Heart right ventricle (tissue), 16 donors: Measurements from ENCODE around the gene ARMH3. TPM values are rescaled to one million over a fixed set of nuclear protein-coding genes. Genes with fewer than 3 reads are reported as not detected.

ENCODE experiments used
- ATAC-seq, 8 donors: fragments of 200-7000 bp; cut with Tn5 transposase; one replicate each; pipeline ENCODE4 v1.9.1; 2020; ENCODE audit warnings: mild to moderate bottlenecking in 8 of 8, moderate library complexity in 8 of 8, moderate number of reproducible peaks in 1 of 8
- DNase-seq, 2 donors: peaks; one replicate each; pipeline ENCODE4 v3.0.0-alpha.2; 2020
- H3K27ac ChIP-seq, 10 donors: fragments of 200-600 bp; sonication (generic) in 2 of 10; one replicate each; pipeline versions ENCODE4 v1.5.0 to v1.8.0; 2020 to 2022; ENCODE audit warnings: mild to moderate bottlenecking in 3 of 10
- H3K27me3 ChIP-seq, 7 donors: fragments of 200-600 bp; one replicate each; pipeline ENCODE4 v1.8.0; 2021 to 2022; ENCODE audit warnings: mild to moderate bottlenecking in 2 of 7
- H3K36me3 ChIP-seq, 9 donors: fragments of 200-600 bp; sonication (generic) in 1 of 9; one replicate each; pipeline versions ENCODE4 v1.5.0 to v1.8.0; 2020 to 2022; ENCODE audit warnings: mild to moderate bottlenecking in 2 of 9
- H3K4me1 ChIP-seq, 9 donors: fragments of 200-600 bp; sonication (generic) in 1 of 9; one replicate each; pipeline versions ENCODE4 v1.5.0 to v1.8.0; 2020 to 2022; ENCODE audit warnings: mild to moderate bottlenecking in 4 of 9
- H3K4me3 ChIP-seq, 10 donors: fragments of 200-600 bp; sonication (generic) in 2 of 10; one replicate each; pipeline versions ENCODE4 v1.5.0 to v1.8.0; 2020 to 2022; ENCODE audit warnings: mild to moderate bottlenecking in 7 of 10, moderate library complexity in 2 of 10
- H3K9me3 ChIP-seq, 11 donors: fragments of 200-600 bp in 10 of 11; sonication (generic) in 2 of 11; one replicate each; pipeline versions ENCODE4 v1.5.0 to v1.8.0; 2013 to 2022; ENCODE audit warnings: mild to moderate bottlenecking in 2 of 11, control low read depth in 1 of 11, moderate library complexity in 1 of 11
- WGBS, 2 donors: extraction: QIAGEN DNeasy Blood & Tissue Kit; methylation state at CpG; one replicate each; pipeline ENCODE4 v1.1.7; 2013; ENCODE audit warnings: inconsistent platforms in 1 of 2; 5-methylcytosine and 5-hydroxymethylcytosine counted together
- intact Hi-C, 10 donors: fragments of 100-400 bp; cut with DNase I; formaldehyde crosslinking; loops; one replicate each; pipeline versions ENCODE4 v1.11.1 to v1.14.2; 2022
- polyA plus RNA-seq, 2 donors: library from polyadenylated mRNA; stranded (reverse); fragments of 200-250 nt; gene quantifications; one replicate each; pipeline ENCODE4 v1.2.3, GENCODE V29; 2013
- total RNA-seq, 10 donors: library from RNA; stranded (reverse); fragmentation: NEBNext Ultra II Directional in 3 of 10; extraction: Animal tissue kit (Norgen Biotek cat#: 25700) in 3 of 10; gene quantifications; one replicate each; pipeline versions ENCODE4 v1.2.1 to v1.2.4, GENCODE V29; 2021 to 2023
- TF ChIP-seq, protein P1 (sequence below), 9 donors: fragments of 200-600 bp; sonication (generic) in 2 of 9; IDR thresholded peaks; one replicate each; pipeline versions ENCODE4 v1.5.0 to v1.8.0; 2021 to 2022; ENCODE audit warnings: antibody characterized with exemption in 9 of 9, mild to moderate bottlenecking in 5 of 9, moderate library complexity in 1 of 9
- donor health status: Arrhythmogenic right ventricular cardiomyopathy.
- donor health status: ischemic (EF 13 %, LVEDD 7.1; RV severe dilation, severe dysfunction).
- donor health status: healthy with polysubstance abuse.
- donor health status: DM: no; HTN: yes; CAD: no.
- donor health status: DM: no; HTN: no; CAD: no.
- donor health status: ischemic (EF 25% LVEDD 6.9; RV normal size, moderate dysfunction).
- donor health status: ischemic (EF 25% LVEDD 5.7; RV mildly dilated, moderate dysfunction).
- donor health status: healthy.
- donor health status: DM: yes; HTN: yes; CAD: no.
- donor health status: Ischemic cardiomyopathy.
- donor health status: ischemic (EF 35%, LVEDD 5.7; RV mildly dilated, moderate dysfunction).
- donor health status: nonischemic (EF 11% LVEDD 7.7; RV severe dilation, severe dysfunction).
- donor health status: DM: yes; HTN: yes; CAD: no.
- donor health status: PGD.
- donor health status: ischemic (EF 29% LVEDD 5.4; RV normal size, mild dysfunction).
- donor health status: nonischemic (EF 23%, LVEDD 6.1; RV moderate dilation, normal function).

ARMH3 gene
- total and polyA plus RNA-seq, 12 donors = 24.1 to 96.8 (median 54.1) TPM

DNA sequence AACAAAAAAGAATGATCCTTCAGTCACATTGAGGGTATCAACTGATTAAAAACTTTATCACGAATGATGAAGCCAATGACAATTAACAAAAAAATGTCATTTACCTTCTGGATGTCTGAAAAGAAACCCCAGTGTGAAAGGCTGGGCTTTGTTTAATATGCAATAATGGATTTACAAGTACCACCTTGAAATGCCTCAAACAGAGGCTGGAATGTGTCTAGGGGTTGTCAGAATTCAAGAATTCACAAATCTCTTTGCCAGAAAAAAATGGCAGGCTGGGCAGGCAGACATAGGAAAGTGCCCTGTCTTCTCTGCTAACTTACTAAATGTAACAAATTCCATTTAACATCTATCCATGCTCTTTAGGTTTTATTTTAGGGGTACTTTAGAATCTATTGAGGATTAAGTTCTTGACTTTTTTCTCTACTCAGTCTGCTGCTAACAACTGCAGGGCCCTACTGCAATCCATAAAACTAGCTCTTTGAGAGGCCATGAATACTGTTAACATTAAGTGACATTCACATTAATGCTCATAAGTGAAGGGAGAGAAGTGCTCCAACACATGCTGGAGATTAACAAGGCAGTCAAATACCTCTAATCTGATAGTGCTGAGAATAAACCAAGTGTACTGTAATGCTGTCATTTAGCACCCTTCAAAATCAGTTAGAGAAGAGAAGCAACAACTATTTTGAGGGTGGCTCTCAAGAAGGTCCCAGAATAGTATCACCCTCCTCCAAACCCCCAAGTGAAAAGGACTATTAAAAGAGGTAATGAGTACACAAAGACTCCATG is 169.3 kb downstream of the ARMH3 start:
- 50 to 72% methylated on average over 1 of the region's 1 CpG for WGBS, 2 donors
- peak in 7 of 8 donors; percentile 34 to 81 (median 58) for ATAC-seq
- Histone ChIP-seq H3K36me3 (peaks cover 0 to 34% (median 0%) of the 10 kb centered on the region in 9 donors), H3K4me3 (no peak overlapping the region), H3K9me3 (no peaks in the 10 kb centered on the region), H3K27me3 (no peaks in the 10 kb centered on the region), H3K4me1 (peaks cover 0 to 54% (median 16%) of the 10 kb centered on the region in 9 donors), H3K27ac (peak overlapping the region in 8 of 10 donors; percentile 18 to 69 (median 47))
- TF ChIP-seq, protein P1, sequence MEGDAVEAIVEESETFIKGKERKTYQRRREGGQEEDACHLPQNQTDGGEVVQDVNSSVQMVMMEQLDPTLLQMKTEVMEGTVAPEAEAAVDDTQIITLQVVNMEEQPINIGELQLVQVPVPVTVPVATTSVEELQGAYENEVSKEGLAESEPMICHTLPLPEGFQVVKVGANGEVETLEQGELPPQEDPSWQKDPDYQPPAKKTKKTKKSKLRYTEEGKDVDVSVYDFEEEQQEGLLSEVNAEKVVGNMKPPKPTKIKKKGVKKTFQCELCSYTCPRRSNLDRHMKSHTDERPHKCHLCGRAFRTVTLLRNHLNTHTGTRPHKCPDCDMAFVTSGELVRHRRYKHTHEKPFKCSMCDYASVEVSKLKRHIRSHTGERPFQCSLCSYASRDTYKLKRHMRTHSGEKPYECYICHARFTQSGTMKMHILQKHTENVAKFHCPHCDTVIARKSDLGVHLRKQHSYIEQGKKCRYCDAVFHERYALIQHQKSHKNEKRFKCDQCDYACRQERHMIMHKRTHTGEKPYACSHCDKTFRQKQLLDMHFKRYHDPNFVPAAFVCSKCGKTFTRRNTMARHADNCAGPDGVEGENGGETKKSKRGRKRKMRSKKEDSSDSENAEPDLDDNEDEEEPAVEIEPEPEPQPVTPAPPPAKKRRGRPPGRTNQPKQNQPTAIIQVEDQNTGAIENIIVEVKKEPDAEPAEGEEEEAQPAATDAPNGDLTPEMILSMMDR (IDR thresholded peaks at IDR 0.05) = no peak
- intact Hi-C loops = loop anchor here in 8 of 10 donors (2.0 to 10.0 kb wide), 5 partner anchors 28 to 188 kb away; partner anchors contain the start of gene KCNIP2 (in 6 of the 8)
- DNase-seq = no peak

DNA sequence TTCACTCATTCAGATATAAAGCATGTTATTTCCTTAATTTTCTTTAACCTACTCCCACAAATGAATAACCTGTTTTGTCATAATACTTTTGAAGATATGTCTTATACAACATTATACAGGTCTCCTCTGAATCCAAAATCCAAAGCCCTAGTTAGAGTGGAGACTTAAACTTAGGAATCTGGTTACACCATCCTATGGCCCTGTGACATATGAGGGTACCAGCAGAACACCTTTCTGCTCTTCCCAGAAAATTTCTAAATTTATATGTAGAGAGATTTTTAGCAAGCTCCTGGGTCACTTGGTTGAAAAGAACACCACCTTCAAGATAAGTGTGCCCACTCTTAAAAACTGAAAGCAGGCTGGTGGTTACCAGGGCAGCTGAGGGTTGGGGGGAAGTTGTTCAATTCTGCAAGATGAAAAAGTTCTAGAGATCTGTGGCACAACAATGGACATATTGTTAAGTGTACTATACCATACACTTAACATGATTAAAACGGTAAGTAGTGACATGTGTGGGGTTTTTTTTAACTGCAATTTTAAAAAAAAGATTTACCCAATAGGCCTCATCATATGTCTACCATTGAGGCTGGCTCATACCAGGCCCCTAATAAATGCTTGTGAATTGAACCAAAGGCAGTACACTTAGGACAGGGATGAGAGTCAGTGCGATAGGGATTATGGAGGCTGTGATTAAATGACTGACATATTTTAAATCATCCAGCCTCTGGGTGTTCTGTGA is 174.8 kb downstream of the ARMH3 start:
- H3K27ac ChIP-seq = no peak overlapping the region
- WGBS, 2 donors = 86 to 93% methylated on average over 2 of the region's 2 CpGs
- intact Hi-C loops = loop anchor here in 2 of 10 donors (10.0 kb wide), 2 partner anchors 134 to 194 kb away; no protein-coding TSS in a partner anchor
- H3K4me3 ChIP-seq = no peak overlapping the region
- H3K36me3 ChIP-seq = peaks cover 0 to 27% (median 0%) of the 10 kb centered on the region in 9 donors
- DNase-seq (no peak), ATAC-seq (no peak)
- H3K27me3 ChIP-seq = no peaks in the 10 kb centered on the region
- TF ChIP-seq, protein P1 (IDR thresholded peaks at IDR 0.05) = no peak
- no peaks in the 10 kb centered on the region for H3K9me3 ChIP-seq
- peaks cover 2 to 42% (median 13%) of the 10 kb centered on the region in 9 donors for H3K4me1 ChIP-seq

DNA sequence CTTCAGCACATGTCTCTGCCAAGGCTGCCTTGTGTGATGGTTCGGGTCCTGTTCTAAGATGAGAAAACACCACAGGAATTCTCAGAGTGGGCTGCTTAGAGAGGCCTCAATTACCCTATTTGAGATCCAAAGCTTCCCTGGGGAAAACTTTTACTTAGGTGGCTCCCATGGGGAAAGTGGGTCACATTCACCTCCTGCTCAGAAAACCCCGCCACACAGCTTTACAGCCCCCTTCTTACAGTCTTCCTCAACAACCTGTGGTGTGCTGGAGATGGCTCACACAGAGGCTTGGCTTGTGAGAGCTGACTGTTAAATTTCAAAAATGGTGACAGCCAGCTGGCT is 175.8 kb downstream of the ARMH3 start:
- intact Hi-C loops = loop anchor here in 2 of 10 donors (10.0 kb wide), 2 partner anchors 135 to 195 kb away; no protein-coding TSS in a partner anchor
- H3K27ac ChIP-seq = no peak overlapping the region

More for the DNA sequence above, 175.8 kb downstream of the ARMH3 start:
- TF ChIP-seq, protein P1 (IDR thresholded peaks at IDR 0.05) = no peak
- 95 to 99% methylated on average over 2 of the region's 2 CpGs for WGBS, 2 donors
- H3K4me1 ChIP-seq = peaks cover 2 to 41% (median 13%) of the 10 kb centered on the region in 9 donors
- DNase-seq (no peak), ATAC-seq (peak in 1 of 8 donors; percentile 28)
- no peaks in the 10 kb centered on the region for H3K9me3 ChIP-seq
- no peaks in the 10 kb centered on the region for H3K27me3 ChIP-seq
- no peak overlapping the region for H3K4me3 ChIP-seq
- peaks cover 0 to 23% (median 0%) of the 10 kb centered on the region in 9 donors for H3K36me3 ChIP-seq
